Stimulated activated CD4-positive, alpha-beta T cell treated with anti-CD3 and anti-CD28 coated beads, Interleukin-12 subunit alpha, Interleukin-12 subunit beta, amount 100 ng/mL, for 4 hours (primary cell): ENCODE measurements around the gene SIGLEC7.
"Not testable (repeated sequence)": the region's sequence is repeated elsewhere in the genome, so short reads cannot be mapped to it uniquely, and the experiment has no call there.

Experiments
- DNase-seq: peaks from one replicate; pipeline ENCODE4 v3.0.0-alpha.2; 2020

The SIGLEC7 gene

GRCh38 chr19:51141181-51141580 is 920 bp upstream of the SIGLEC7 start:
- DNase-seq: no peak

DNA sequence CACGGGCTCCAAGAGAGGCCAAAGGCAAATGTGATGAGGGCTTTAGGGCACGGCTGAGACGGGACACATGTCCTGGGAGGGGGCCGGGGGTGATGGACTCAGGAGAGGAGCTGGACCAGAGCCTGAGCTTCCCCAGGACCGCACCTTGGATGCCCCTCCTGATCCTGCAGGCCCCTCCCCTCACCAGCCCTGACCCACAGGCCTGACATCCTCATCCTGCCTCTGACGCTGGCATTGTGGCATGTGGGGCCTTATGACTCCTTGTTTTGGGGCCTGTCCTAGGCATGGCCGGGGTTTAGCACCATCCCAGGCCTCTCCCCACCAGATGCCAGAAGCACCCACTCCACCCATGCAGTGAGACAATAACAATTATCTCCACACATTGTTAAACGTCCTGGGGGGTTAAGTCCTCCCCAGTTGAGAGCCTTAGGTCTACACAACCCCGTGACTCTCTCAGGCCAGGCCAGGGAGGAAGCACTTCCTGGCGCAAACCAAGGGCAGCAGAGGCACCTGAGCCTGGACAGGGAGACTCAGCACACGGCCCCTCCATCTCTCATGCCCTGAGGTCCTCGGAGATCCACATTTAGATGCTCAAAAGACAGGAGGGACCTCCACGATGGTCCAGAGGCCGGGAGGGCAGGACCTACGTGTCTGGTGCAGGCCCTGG is 841 bp downstream of the SIGLEC7 start:
- not testable (repeated sequence) for DNase-seq

DNA sequence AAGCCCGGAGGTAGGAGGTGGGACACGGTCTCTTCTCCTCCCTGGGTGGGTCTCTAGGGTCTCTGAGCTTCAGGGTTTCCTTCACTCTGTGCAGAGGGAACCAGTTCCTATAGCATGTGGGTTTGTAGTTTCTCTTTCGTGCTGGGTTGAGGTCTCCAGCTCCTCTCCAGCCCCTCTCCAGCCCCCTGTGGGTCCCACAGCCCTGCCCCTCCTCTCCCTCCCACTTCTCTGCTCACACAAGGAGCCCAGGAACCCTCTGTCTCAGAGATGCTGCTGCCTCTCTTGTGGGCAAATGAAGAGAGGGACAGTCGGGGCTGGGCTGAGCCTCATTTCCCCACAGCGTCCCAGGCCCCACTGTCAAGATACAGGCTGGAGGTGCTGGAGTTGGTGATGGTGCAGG is 1.4 kb downstream of the SIGLEC7 start:
- DNase-seq: no peak

- no peak for DNase-seq
Observed at GRCh38 chr19:51144482-51145045, 2.5 kb downstream of the SIGLEC7 start.

DNA sequence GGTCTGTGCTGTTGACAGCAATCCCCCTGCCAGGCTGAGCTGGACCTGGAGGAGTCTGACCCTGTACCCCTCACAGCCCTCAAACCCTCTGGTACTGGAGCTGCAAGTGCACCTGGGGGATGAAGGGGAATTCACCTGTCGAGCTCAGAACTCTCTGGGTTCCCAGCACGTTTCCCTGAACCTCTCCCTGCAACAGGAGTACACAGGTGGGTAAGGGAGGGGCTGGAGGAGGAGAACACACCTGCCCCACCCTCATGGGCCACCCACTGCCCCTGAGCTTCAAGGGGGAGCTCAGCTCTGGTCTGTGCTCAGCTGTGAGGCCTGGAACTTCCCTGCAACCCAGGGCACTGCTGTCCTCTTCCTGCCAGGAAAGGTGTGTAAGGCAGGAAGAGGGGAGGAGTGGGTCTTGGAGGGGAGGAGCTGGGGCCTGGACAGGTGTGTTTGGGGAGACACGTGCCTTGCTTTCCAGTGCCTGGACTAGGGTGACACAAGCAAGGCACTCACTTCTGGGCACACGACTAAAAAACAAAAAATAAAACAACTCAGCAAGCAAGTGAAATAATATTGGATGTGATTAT is 3.9 kb downstream of the SIGLEC7 start:
- no peak for DNase-seq

DNA sequence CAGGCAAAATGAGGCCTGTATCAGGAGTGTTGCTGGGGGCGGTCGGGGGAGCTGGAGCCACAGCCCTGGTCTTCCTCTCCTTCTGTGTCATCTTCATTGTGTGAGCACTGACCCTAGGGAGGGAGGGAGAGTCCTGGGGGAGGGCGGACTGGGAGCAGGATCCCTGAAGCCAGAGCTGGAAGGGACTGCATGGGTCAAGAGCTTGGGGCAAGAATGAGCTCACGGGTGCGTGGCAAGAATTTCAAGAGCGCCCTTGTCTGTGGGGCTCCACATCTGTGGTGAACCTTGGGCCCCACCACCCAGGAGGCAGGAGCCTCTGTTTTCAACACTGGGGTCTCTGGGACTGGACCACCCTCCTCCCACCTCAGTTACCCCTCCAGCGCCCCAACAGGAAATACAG is 4.7 kb downstream of the SIGLEC7 start:
- no peak for DNase-seq

DNA sequence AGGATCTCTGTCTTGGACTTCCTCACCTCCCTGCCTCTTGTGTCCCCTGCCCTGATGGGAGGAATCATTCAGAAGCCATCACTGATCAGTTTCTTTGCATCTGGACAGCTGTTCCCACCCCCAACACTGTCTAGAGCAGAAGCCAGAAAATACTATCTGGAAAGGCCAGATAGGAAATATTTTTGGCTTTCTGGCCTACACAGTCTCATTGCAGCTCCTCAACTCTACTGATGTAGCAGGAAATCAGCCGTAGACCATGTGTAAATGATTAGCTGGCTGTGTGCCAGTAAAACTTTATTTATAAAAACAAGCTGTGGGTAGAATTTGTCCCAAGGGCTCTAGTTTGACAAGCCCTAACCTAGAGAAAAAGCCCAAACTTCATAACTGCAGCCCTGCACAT is 5.6 kb downstream of the SIGLEC7 start:
- DNase-seq: no peak

GRCh38 chr19:51148580-51148979 is 6.5 kb downstream of the SIGLEC7 start:
- DNase-seq: no peak

DNA sequence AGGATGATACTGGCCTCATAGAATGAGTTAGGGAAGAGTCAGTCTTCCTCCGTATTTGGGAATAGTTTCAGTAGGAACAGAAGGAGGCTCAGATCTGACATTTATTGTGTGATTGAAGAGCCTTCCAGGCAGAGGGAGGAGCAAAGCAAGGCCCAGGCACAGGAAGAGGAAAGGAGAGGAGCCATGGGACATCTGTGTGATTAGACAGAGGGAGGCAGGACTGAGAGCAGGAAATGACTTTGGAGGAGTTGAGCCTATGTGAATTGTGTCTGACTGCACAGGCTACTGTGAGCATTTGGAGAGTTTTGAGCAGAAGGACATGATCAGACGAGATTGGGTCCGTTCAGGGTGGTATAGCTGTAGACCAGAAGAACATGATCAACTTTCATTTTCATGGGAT is 8.5 kb downstream of the SIGLEC7 start:
- DNase-seq: no peak

DNA sequence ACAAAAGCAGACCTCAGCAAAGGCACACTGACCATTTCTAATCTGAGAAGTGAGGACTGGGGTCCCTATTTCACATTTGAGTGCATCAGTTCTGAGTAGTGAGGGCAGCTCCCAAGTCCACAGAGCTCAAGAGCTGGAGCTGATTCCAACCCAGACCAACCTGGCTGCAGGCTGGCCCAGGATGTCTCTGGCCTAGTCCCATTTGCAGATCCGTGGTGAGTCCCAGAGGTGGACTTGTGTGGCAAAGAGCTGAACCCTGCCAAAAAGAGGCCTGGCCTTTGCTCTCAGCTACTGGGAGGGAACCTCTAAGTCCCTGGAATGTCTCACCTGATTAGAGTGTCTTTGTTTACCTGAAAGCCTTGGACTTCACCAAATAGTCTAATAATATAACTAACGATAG is 14.6 kb downstream of the SIGLEC7 start:
- no peak for DNase-seq

DNA sequence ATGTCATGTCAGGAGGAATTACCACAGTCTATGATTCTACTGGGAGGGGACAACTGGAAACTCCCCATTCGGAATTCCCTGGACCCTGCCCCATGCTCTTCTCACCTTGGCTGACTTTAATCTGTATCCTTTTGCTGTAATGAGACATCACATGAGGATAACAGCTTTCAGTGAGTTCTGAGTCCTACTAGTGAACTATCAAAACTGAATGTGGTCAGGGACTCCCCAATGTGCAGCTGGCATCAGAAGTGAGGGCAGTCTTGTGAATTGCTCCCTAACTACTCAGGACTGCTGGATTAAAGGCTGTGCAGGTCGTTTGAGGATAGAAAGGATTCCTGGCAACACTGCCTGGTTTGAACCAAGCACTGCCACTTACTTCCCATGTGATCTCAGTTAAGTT is 15.2 kb downstream of the SIGLEC7 start:
- no peak for DNase-seq

GRCh38 chr19:51158474-51159129 is 16.5 kb downstream of the SIGLEC7 start:
- DNase-seq: peak; percentile 78

DNA sequence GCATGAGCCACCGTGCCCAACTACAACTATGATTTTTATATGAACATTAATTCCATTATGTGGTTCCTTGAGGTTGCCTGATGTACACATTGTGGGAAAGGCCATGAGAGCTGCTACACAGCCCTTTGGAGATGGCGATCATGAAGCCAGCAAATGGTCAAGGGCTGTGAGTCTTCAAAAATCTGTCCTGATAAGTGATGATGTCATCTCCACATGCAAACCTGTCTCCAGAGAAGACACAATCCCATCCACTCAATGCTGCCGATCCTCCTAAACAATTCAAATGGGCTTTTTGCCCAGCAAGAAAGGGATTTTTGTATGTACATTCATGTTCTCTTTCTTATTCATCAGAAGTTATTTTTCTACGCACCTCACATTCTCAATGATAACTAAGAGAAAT is 17.6 kb downstream of the SIGLEC7 start:
- no peak for DNase-seq

DNA sequence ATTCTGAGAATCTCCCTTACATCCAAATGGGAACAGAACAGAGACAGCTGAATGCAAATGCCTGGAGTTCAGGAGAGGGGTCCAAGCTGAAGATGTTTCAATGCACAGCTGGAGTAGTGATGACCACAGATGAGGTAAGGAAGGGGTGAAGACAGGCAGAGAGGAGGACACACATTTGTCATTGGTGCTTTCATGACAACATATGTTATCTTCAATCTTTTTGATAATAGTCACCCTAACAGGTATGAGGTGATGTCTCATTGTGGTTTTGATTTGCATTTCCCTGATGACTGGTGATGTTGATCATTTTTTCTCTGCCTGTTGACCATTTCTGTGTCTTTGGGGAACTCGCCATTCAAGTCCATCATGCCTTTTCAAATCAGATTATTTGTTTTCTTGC is 19.2 kb downstream of the SIGLEC7 start:
- no peak for DNase-seq

DNA sequence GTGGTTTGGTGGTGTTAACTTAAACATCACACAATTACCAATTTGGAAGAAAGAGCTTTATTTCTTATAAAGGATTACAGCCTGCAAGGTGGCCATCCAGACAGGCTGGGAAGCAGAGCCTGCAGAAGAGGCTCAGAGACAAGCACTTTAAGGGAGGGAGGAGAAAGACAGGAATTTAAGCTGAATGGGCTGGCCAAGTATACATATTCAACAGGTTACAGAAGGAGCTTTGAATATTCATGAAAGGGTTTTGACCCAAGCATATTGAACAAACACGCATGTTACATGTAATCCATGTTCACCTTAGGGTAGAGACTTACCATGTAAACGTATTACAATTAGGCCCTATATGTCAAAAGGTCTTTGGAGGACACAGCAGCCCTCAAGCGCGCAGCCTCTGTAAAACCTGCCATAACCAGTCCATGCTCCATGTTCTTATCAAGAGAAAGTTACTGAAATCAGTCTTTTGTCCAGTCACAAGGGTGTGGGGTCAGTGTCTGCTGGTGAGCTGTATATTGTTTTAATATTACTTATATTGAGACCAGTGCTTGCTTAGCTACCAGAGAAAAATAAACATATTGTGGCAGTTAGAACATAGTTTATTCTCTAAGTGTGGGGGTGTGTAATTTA is 19.9 kb downstream of the SIGLEC7 start:
- DNase-seq: no peak

DNA sequence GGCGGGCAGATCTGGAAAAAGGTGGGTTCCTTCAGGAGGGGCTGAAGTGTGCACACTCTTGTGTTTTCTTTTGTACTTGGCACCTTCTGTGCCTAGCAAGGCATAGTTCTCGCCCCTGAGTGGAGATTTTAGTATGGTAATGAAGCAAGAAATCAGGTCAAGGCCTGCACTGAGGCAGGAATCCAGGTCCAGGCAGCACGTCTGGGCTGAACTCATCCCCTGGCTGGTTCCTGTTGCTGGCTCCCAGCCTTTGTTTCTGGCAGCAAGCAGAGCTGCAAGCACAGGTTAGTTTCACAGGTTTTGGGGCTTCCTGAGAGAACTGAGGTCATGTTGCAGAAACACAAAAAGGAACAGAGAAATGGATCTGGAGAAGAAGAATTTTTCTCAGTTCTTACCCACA is 21.2 kb downstream of the SIGLEC7 start:
- DNase-seq: no peak

DNA sequence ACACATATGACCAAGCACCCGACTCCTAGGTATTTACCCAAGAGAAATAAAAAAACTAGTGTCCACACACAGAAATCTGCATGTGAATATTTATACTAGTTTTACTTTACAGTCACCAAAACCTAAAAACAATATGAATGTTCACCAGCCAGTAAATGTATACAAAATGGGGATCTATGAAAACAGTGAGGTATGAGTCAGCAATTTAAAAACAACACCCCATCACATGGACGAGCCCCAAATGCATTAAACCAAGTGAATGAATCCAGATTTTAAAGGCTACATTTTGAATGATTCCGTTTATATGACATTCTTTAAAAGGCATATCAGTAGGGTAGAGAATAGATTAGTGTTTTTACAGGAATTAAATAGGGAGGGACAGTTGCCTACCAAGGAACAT is 22.1 kb downstream of the SIGLEC7 start:
- no peak for DNase-seq

- no peak for DNase-seq
Observed at GRCh38 chr19:51166846-51167490, 24.9 kb downstream of the SIGLEC7 start.

- no peak for DNase-seq
Observed at GRCh38 chr19:51168564-51169282, 26.6 kb downstream of the SIGLEC7 start.

DNA sequence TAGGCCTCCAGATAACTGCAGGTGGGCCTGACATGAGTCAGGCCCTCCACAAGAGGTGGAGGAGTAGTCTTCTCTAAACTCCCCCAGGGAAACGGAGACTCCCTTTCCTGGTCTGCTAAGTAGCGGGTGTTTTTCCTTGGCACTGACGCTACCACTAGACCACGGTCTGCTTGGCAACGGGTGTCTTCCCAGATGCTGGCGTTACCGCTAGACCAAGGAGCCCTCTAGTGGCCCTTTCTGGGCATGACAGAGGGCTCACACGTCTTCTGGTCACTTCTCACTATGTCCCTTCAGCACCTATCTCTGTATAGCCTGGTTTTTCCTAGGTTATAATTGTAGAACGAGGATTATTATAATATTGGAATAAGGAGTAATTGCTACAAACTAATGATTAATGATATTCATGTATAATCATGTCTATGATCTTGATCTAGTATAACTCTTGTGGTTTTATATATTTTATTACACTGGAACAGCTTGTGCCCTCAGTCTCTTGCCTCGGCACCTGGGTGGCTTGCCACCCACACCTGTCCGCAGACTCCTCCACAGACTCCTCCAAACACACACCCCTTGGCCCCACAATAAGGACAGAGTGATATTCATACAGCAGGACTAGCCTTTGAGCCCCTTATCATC is 27.3 kb downstream of the SIGLEC7 start:
- DNase-seq: peak; percentile 62

- DNase-seq: no peak
Observed at GRCh38 chr19:51172223-51172622, 30.1 kb downstream of the SIGLEC7 start.

GRCh38 chr19:51173681-51174080 is 31.6 kb downstream of the SIGLEC7 start:
- DNase-seq: no peak
